Neutrophil (primary cell): ENCODE results near the gene FBXL20.

Experiments
- H3K27ac ChIP-seq: fragments of 200-600 bp; sonication (generic); 2 replicates; pipeline ENCODE4 v1.5.1; 2016; ENCODE audit warnings: mild to moderate bottlenecking, moderate library complexity
- H3K27me3 ChIP-seq: fragments of 200-600 bp; sonication (generic); 2 replicates; pipeline ENCODE4 v1.6.0; 2016; ENCODE audit warnings: mild to moderate bottlenecking
- H3K36me3 ChIP-seq: fragments of 200-600 bp; sonication (generic); 2 replicates; pipeline ENCODE4 v1.5.1; 2017
- H3K4me1 ChIP-seq, 2 experiments: fragments of 200-600 bp in 1 of 2; sonication (generic) in 1 of 2; 1 replicate in 1 of 2; 2 replicates in 1 of 2; pipeline versions ENCODE4 v1.5.1 to v1.6.1; 2013 to 2016; ENCODE audit warnings: low read depth in 1 of 2, low read length in 1 of 2, mild to moderate bottlenecking in 1 of 2, moderate library complexity in 1 of 2; ENCODE audit not compliant: control insufficient read depth in 1 of 2, insufficient read depth in 1 of 2
- H3K4me3 ChIP-seq, 2 experiments: fragments of 200-600 bp in 1 of 2; sonication (generic) in 1 of 2; 1 replicate in 1 of 2; 2 replicates in 1 of 2; pipeline ENCODE4 v1.5.1; 2013 to 2016; ENCODE audit warnings: low read depth in 1 of 2, low read length in 1 of 2, mild to moderate bottlenecking in 1 of 2, moderate library complexity in 1 of 2
- H3K9me3 ChIP-seq: fragments of 200-600 bp; sonication (generic); 2 replicates; pipeline ENCODE4 v1.5.1; 2016
- TF ChIP-seq, protein P1 (sequence below): fragments of 200-600 bp; sonication (generic); IDR thresholded peaks from 2 replicates; pipeline ENCODE4 v1.5.1; 2016; ENCODE audit warnings: antibody characterized with exemption

FBXL20 gene

DNA sequence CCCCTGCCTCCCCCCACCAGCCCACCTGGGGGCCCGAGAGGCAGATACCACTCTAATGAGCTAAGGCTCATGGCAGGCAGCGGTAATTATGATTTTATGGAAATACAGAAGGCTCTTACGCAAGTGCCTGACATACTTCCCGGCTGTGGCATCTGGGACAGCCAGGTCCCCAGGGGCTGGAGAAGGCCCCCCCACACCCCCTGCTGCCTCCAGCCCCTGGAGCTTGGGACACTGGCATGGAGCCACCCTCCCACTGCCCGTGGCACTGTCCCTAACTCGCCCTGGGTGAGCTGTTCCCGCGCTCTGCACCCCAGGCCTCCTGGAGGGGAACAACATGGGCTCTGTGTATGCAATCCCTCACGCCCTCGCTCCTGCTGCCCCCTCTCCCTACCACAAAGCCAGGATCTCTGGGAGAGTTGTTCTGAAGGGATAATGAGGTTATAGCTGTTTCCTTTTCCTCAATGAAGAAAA lies 170.3 kb downstream of the FBXL20 start:
- TF ChIP-seq, protein P1, sequence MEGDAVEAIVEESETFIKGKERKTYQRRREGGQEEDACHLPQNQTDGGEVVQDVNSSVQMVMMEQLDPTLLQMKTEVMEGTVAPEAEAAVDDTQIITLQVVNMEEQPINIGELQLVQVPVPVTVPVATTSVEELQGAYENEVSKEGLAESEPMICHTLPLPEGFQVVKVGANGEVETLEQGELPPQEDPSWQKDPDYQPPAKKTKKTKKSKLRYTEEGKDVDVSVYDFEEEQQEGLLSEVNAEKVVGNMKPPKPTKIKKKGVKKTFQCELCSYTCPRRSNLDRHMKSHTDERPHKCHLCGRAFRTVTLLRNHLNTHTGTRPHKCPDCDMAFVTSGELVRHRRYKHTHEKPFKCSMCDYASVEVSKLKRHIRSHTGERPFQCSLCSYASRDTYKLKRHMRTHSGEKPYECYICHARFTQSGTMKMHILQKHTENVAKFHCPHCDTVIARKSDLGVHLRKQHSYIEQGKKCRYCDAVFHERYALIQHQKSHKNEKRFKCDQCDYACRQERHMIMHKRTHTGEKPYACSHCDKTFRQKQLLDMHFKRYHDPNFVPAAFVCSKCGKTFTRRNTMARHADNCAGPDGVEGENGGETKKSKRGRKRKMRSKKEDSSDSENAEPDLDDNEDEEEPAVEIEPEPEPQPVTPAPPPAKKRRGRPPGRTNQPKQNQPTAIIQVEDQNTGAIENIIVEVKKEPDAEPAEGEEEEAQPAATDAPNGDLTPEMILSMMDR: no peak
- H3K4me3 ChIP-seq: no peak overlapping the region
- no peak overlapping the region for H3K27ac ChIP-seq

DNA sequence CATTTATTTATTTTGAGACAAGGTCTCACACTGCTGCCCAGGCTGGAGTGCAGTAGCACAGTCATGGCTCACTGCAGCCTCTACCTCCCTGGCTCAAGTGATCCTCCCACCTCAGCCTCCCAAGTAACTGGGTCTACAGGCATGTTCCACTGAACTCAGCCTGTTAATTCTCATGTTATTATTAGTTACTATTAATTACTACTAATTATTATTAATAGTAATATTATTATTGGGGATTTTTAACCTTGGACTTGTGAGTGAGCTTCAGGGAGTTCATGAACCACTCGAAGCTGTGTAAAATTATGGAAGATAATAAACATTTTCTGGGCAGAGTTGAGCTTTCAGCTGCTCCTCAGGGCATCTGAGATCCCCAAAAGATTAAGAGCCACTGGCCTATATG lies 171.1 kb downstream of the FBXL20 start:
- H3K4me3 ChIP-seq: no peak overlapping the region
- no peak overlapping the region for H3K27ac ChIP-seq
- peaks cover 0 to 7% of the 10 kb centered on the region in 2 experiments for H3K4me1 ChIP-seq
- TF ChIP-seq, protein P1: no peak
- peaks cover 80% of the 10 kb centered on the region for H3K27me3 ChIP-seq
- H3K36me3 ChIP-seq: no peaks in the 10 kb centered on the region
- no peaks in the 10 kb centered on the region for H3K9me3 ChIP-seq

More for the DNA sequence above, 170.3 kb downstream of the FBXL20 start:
- Histone ChIP-seq H3K27me3 (peaks cover 73% of the 10 kb centered on the region), H3K9me3 (no peaks in the 10 kb centered on the region), H3K4me1 (no peaks in the 10 kb centered on the region), H3K36me3 (no peaks in the 10 kb centered on the region)

DNA sequence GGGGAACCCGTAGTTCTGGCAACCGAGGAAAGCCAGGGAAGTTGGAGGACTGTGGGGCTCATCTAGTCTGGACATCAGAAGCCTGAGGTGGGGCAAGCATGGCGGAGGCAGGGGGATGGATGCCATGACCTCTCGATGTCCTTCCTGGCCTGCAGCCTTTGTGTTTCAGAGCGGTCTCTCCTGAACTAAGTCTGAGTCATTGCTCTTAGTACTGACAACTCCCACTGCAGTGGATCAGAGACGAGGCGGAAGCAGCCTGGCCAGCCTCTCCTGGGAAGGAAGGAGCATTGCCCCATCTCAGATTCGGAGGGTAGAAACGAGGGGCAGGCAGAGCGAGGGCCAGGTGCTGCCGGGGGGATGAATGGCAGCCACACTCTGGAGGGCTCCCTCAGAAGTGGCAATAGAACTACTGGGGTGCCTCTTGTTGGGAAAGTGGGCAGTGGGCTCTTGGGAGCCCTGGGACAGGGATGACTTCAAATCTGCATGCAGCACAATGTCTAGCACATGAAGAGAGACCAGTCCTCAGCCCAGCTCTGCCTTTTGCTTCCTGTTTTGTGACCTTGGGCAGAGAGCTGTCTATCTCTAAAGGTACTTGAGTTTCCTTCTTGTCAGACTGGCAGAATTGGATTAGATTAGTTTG lies 172.0 kb downstream of the FBXL20 start:
- Histone ChIP-seq H3K9me3 (no peaks in the 10 kb centered on the region), H3K36me3 (no peaks in the 10 kb centered on the region), H3K27ac (no peak overlapping the region), H3K27me3 (peaks cover 90% of the 10 kb centered on the region), H3K4me3 (no peak overlapping the region), H3K4me1 (peaks cover 0 to 12% of the 10 kb centered on the region in 2 experiments)
- TF ChIP-seq, protein P1: no peak

DNA sequence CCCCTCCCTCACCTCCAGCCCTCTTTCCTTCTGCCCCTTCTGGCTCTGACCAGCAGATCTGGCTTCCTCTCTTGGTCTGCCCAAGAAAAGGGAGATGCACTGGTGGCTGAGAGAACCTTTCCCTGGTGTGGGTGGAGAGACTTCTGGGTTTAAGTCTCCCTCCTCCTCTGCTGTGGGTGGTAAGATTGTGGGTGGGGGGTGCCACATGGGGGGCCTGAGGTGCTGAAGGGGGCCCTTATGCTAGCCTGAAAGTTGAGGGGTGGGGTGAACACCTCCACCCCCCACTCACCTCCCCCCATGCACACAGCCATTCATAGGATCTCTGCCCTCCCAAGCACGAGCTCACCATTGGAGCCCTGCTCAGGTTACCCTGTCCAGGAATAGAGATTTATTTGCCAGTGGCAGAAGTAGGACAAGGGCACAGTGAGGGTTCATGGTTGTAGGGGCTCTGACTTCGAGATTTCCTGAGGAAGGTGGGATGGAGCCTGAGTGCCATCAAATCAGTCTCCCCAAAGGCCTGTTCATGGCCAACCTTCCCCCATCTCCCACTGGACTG lies 174.0 kb downstream of the FBXL20 start:
- Histone ChIP-seq H3K4me1 (peaks cover 0 to 12% of the 10 kb centered on the region in 2 experiments), H3K27me3 (peaks cover 97% of the 10 kb centered on the region), H3K9me3 (no peaks in the 10 kb centered on the region), H3K36me3 (no peaks in the 10 kb centered on the region), H3K27ac (no peak overlapping the region), H3K4me3 (no peak overlapping the region)
- TF ChIP-seq, protein P1: no peak

DNA sequence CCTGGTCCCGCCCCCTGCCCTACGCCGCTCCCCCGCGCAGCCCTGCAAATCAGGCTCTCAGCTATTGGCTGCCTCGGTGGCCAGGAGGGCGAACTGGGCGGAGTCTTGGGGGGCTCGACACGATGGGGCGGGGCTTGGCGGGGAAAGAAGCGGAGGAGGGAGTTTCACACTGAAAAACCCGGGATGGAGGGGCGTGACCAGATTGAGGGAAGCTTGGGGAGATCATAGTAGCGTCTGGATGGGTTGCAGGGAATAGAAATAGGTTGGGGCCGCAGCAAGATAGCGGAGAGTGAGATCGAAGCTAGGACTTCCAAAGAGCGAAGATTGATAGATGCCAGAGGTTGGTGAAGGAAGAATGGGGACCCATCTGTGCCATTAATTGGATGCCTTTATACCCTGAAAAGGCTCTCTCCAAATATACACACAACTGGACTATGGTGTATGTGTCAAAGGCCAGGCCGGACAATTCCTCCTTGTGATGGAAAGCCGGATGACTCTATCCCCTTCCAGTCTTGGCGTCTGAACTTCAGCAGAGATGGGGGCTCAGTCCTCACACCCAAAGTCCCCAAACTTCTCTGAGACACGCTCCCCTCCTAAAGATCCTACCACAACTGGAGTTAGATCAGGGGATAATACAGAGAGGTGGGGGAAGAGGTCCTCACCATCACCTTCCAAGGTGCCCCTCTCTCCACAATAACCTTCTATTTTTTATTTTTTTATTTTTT lies 175.3 kb downstream of the FBXL20 start:
- Histone ChIP-seq H3K36me3 (no peaks in the 10 kb centered on the region), H3K4me1 (peaks cover 0 to 12% of the 10 kb centered on the region in 2 experiments), H3K9me3 (no peaks in the 10 kb centered on the region), H3K27ac (no peak overlapping the region), H3K27me3 (peaks cover 97% of the 10 kb centered on the region), H3K4me3 (no peak overlapping the region)
- TF ChIP-seq, protein P1: no peak
